Right atrium auricular region (tissue), 2 donors: Measurements from ENCODE around the gene EIPR1. TPM values are rescaled to one million over a fixed set of nuclear protein-coding genes. Genes with fewer than 3 reads are reported as not detected.

Source experiments
- DNase-seq: peaks from one replicate; pipeline ENCODE4 v3.0.0-alpha.2; 2019; ENCODE audit warnings: low spot score
- H3K27ac ChIP-seq, 2 donors: fragments of 200-600 bp; sonication (generic); 1 replicate in 1 of 2; 2 replicates in 1 of 2; pipeline ENCODE4 v1.5.1; 2016 to 2019
- H3K27me3 ChIP-seq, 2 donors: fragments of 200-600 bp; sonication (generic); one replicate each; pipeline versions ENCODE4 v1.5.1 to v1.6.0; 2017 to 2019
- H3K36me3 ChIP-seq: fragments of 200-600 bp; sonication (generic); one replicate; pipeline ENCODE4 v1.5.1; 2016
- H3K4me1 ChIP-seq, 2 donors: fragments of 200-600 bp; sonication (generic); one replicate each; pipeline versions ENCODE4 v1.5.1 to v1.6.0; 2017 to 2019
- H3K4me3 ChIP-seq, 2 donors: fragments of 200-600 bp; sonication (generic); 1 replicate in 1 of 2; 2 replicates in 1 of 2; pipeline ENCODE4 v1.5.1; 2017 to 2019; ENCODE audit warnings: mild to moderate bottlenecking in 1 of 2, moderate library complexity in 1 of 2
- H3K9me3 ChIP-seq, 2 donors: fragments of 200-600 bp; sonication (generic); one replicate each; pipeline ENCODE4 v1.5.1; 2019
- total RNA-seq, 2 donors: library from RNA; depleted of rRNA; stranded (reverse); fragments of >200 nt; gene quantifications; one replicate each; pipeline ENCODE4 v1.1.0, GENCODE V29; 2016
- TF ChIP-seq, protein P1 (sequence below), 2 donors: fragments of 200-600 bp; sonication (generic); IDR thresholded peaks; one replicate each; pipeline ENCODE4 v1.5.1; 2019; ENCODE audit warnings: antibody characterized with exemption in 2 of 2

The EIPR1 gene
- total RNA-seq, 2 donors from 2014 or later: 13.2 to 13.6 TPM

GRCh38 chr2:3149441-3150217 lies 228.0 kb downstream of the EIPR1 start:
- no peaks in the 10 kb centered on the region for H3K36me3 ChIP-seq
- no peaks in the 10 kb centered on the region for H3K4me1 ChIP-seq
- no peaks in the 10 kb centered on the region for H3K27me3 ChIP-seq
- no peak overlapping the region for H3K27ac ChIP-seq
- TF ChIP-seq, protein P1, sequence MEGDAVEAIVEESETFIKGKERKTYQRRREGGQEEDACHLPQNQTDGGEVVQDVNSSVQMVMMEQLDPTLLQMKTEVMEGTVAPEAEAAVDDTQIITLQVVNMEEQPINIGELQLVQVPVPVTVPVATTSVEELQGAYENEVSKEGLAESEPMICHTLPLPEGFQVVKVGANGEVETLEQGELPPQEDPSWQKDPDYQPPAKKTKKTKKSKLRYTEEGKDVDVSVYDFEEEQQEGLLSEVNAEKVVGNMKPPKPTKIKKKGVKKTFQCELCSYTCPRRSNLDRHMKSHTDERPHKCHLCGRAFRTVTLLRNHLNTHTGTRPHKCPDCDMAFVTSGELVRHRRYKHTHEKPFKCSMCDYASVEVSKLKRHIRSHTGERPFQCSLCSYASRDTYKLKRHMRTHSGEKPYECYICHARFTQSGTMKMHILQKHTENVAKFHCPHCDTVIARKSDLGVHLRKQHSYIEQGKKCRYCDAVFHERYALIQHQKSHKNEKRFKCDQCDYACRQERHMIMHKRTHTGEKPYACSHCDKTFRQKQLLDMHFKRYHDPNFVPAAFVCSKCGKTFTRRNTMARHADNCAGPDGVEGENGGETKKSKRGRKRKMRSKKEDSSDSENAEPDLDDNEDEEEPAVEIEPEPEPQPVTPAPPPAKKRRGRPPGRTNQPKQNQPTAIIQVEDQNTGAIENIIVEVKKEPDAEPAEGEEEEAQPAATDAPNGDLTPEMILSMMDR (IDR thresholded peaks at IDR 0.05): no peak
- no peak overlapping the region for H3K4me3 ChIP-seq
- H3K9me3 ChIP-seq: no peaks in the 10 kb centered on the region
- no peak for DNase-seq

DNA sequence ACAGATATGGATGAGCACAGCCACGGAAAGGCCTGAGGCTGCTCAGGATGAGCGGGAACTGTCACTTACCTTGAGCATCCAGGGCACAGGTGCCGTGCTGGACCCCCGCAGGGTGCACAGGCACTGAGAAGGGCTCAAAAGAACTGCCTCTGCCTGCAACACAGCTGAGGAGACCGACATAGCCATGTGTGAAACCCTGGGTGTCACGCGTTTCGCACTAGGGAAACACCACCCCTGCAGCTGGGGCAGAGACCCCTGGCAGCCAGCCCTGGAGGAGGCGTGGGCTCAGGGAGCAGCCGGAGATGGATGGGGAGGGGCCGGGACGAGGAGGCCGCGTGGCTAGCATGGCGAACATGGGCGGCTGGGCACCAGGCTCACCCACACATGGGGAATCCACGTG lies 228.9 kb downstream of the EIPR1 start:
- H3K9me3 ChIP-seq: no peaks in the 10 kb centered on the region
- no peak for DNase-seq
- no peak overlapping the region for H3K27ac ChIP-seq
- no peak overlapping the region for H3K4me3 ChIP-seq
- H3K4me1 ChIP-seq: no peaks in the 10 kb centered on the region
- TF ChIP-seq, protein P1 (IDR thresholded peaks at IDR 0.05): no peak
- no peaks in the 10 kb centered on the region for H3K27me3 ChIP-seq
- H3K36me3 ChIP-seq: no peaks in the 10 kb centered on the region

GRCh38 chr2:3147651-3148530 lies 229.7 kb downstream of the EIPR1 start:
- Histone ChIP-seq H3K27ac (no peak overlapping the region), H3K36me3 (no peaks in the 10 kb centered on the region)
- TF ChIP-seq, protein P1 (IDR thresholded peaks at IDR 0.05): no peak

DNA sequence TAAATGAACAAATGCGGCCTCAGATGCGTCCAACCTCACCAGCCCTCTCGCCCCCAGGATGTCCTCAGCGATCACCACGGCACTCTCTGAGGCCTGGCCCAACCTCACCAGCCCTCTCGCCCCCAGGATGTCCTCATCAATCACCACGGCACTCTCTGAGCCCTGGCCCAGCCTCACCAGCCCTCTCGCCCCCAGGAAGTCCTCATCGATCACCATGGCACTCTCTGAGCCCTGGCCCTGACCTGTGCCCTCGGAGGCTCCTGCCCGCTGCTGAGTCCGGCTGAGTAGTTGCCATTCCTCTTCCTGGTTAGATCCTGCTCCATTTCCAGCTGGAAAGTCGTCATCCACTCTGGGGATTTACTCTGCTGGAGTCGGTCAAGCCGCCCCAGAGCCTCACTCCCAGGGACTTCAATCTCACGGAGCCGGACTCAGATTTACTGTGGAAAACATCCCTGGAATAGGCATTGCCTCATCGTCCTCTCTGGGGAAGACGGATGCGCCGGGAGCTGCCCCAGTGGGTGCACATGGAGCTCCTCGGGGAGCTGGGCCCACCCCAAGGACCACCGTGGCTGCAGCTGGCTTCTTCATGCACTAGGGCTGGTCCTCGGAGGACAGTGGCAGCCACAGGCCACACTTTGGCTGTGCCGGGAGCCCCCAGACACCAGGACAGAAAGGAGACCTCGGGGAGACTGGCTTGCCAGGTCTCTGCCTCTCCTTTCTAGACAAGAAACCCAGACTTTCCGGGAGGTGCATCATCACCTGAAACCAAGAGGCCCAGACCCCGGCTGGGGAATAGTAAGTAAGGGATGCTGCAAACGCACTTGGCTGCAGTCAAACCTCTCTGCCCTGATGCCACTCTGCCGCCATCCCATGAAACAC lies 230.6 kb downstream of the EIPR1 start:
- Histone ChIP-seq H3K4me3 (no peak overlapping the region), H3K9me3 (no peaks in the 10 kb centered on the region), H3K27ac (no peak overlapping the region), H3K36me3 (no peaks in the 10 kb centered on the region), H3K4me1 (no peaks in the 10 kb centered on the region), H3K27me3 (no peaks in the 10 kb centered on the region)
- DNase-seq: no peak
- TF ChIP-seq, protein P1 (IDR thresholded peaks at IDR 0.05): no peak

More at GRCh38 chr2:3147651-3148530, 229.7 kb downstream of the EIPR1 start:
- no peak overlapping the region for H3K4me3 ChIP-seq
- H3K4me1 ChIP-seq: no peaks in the 10 kb centered on the region
- H3K9me3 ChIP-seq: no peaks in the 10 kb centered on the region
- H3K27me3 ChIP-seq: no peaks in the 10 kb centered on the region
- no peak for DNase-seq

- Histone ChIP-seq H3K36me3 (no peaks in the 10 kb centered on the region), H3K27ac (no peak overlapping the region), H3K4me3 (no peak overlapping the region), H3K4me1 (no peaks in the 10 kb centered on the region), H3K9me3 (no peaks in the 10 kb centered on the region), H3K27me3 (no peaks in the 10 kb centered on the region)
- TF ChIP-seq, protein P1 (IDR thresholded peaks at IDR 0.05): no peak
- no peak for DNase-seq
These were observed 231.4 kb downstream of the EIPR1 start for GRCh38 chr2:3146175-3146574.
